Kidney (tissue), 14 donors: Measurements from ENCODE around the gene SERPINA3. TPM values are rescaled to one million over a fixed set of nuclear protein-coding genes. Genes with fewer than 3 reads are reported as not detected.
"Not testable (repeated sequence)": the region's sequence is repeated elsewhere in the genome, so short reads cannot be mapped to it uniquely, and the experiment has no call there.

Experiments
- DNase-seq, 5 donors: peaks; one replicate each; pipeline ENCODE4 v3.0.0-alpha.2; 2013 to 2020
- FAIRE-seq: peaks from 2 replicates; lab custom pipeline; 2012; peaks lifted over from hg19 to GRCh38; lab: Jason Lieb, UNC
- H3K27ac ChIP-seq, 2 donors: one replicate each; pipeline ENCODE4 v1.7.0; 2013; ENCODE audit warnings: low read depth in 2 of 2, low read length in 2 of 2, inconsistent platforms in 1 of 2
- H3K27me3 ChIP-seq: one replicate; pipeline ENCODE4 v1.7.1; 2013; ENCODE audit warnings: low read length, inconsistent platforms; ENCODE audit not compliant: control insufficient read depth, insufficient read depth
- H3K36me3 ChIP-seq, 3 donors: one replicate each; pipeline versions ENCODE4 v1.7.0 to v1.7.1; 2013; ENCODE audit warnings: low read length in 3 of 3, control low read depth in 1 of 3, inconsistent platforms in 1 of 3; ENCODE audit not compliant: insufficient read depth in 3 of 3, control insufficient read depth in 2 of 3
- H3K4me1 ChIP-seq, 3 donors: one replicate each; pipeline versions ENCODE4 v1.7.0 to v1.7.1; 2013; ENCODE audit warnings: low read length in 3 of 3, inconsistent platforms in 1 of 3, low read depth in 1 of 3; ENCODE audit not compliant: control insufficient read depth in 2 of 3, insufficient read depth in 2 of 3
- H3K4me3 ChIP-seq, 3 donors: one replicate each; pipeline versions ENCODE4 v1.7.0 to v1.8.1; 2013; ENCODE audit warnings: low read length in 3 of 3, control low read depth in 1 of 3, inconsistent platforms in 1 of 3
- H3K9ac ChIP-seq, 3 donors: one replicate each; pipeline versions ENCODE4 v1.7.0 to v1.7.1; 2013; ENCODE audit warnings: low read length in 3 of 3, control low read depth in 1 of 3, inconsistent platforms in 1 of 3
- H3K9me3 ChIP-seq, 3 donors: one replicate each; pipeline versions ENCODE4 v1.7.0 to v1.7.1; 2013; ENCODE audit warnings: low read length in 3 of 3, control low read depth in 1 of 3, inconsistent platforms in 1 of 3; ENCODE audit not compliant: control insufficient read depth in 2 of 3, insufficient read depth in 1 of 3
- intact Hi-C: fragments of 100-400 bp; cut with DNase I; formaldehyde crosslinking; loops from one replicate; pipeline ENCODE4 v1.11.1; 2022
- polyA plus RNA-seq: library from polyadenylated mRNA; stranded (reverse); fragments of 350-450 nt; fragmentation: Illumina TruSeq; extraction: RNeasy Lipid Tissue Mini Kit (QIAGEN cat#74804); gene quantifications from one replicate; pipeline ENCODE4 v1.2.3, GENCODE V29; 2014; ENCODE audit warnings: low read depth, low replicate concordance; ENCODE audit not compliant: insufficient read depth
- total RNA-seq: library from RNA; stranded (reverse); fragmentation: NEBNext Ultra II Directional; extraction: Animal tissue kit (Norgen Biotek cat#: 25700); gene quantifications from one replicate; pipeline ENCODE4 v1.2.1, GENCODE V29; 2021
- TF ChIP-seq, protein P1 (sequence below): IDR thresholded peaks from 3 replicates; pipeline ENCODE4 v1.5.1; 2012; ENCODE audit warnings: mild to moderate bottlenecking, moderate library complexity, borderline replicate concordance; ENCODE audit not compliant: insufficient read depth; ENCODE audit errors: extremely low read depth
- donor health status: control.
- donor health status: control.
- donor health status: control.
- donor health status: control.
- donor health status: control.
- donor health status: DM: yes; HTN: yes; CAD: no.
- donor health status: Normal renal cell carcinoma (clear cell type).

Gene SERPINA3
- total and polyA plus RNA-seq, 2 donors from 2014 or later, result 786 to 1,762 TPM

DNA sequence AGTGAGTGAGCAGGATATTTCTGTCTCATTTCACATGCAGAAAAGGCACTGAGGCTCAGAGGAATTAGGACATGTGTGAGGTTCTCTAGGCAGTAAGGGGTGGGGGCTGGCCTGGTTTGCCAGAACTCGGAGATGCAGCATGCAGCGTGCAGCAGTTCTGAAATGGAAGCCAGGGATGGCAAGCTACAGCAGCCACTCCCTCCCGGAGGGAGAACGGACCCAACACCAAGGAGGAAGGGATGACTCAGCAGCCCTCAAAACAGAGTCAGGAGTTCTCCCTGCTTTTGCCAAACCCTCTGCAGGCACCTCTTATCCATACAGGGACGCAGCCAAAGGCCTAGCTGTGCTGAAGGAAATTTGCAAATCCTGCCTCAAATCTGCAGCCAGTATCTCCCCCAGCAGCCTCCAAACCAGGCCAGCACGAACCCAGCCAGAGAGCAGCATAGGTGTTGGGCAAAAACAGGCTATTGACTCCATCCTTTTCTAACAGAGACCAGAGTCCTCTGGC lies 10.3 kb upstream of the SERPINA3 start:
- DNase-seq, result no peak
- no peaks in the 10 kb centered on the region for H3K9me3 ChIP-seq
- no peak for FAIRE-seq
- intact Hi-C loops, result no loop called here
- H3K36me3 ChIP-seq, result no peaks in the 10 kb centered on the region
- TF ChIP-seq, protein P1, sequence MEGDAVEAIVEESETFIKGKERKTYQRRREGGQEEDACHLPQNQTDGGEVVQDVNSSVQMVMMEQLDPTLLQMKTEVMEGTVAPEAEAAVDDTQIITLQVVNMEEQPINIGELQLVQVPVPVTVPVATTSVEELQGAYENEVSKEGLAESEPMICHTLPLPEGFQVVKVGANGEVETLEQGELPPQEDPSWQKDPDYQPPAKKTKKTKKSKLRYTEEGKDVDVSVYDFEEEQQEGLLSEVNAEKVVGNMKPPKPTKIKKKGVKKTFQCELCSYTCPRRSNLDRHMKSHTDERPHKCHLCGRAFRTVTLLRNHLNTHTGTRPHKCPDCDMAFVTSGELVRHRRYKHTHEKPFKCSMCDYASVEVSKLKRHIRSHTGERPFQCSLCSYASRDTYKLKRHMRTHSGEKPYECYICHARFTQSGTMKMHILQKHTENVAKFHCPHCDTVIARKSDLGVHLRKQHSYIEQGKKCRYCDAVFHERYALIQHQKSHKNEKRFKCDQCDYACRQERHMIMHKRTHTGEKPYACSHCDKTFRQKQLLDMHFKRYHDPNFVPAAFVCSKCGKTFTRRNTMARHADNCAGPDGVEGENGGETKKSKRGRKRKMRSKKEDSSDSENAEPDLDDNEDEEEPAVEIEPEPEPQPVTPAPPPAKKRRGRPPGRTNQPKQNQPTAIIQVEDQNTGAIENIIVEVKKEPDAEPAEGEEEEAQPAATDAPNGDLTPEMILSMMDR, result no peak
- no peak overlapping the region for H3K9ac ChIP-seq
- H3K27ac ChIP-seq, result no peak overlapping the region
- no peak overlapping the region for H3K4me3 ChIP-seq
- peaks cover 0 to 21% (median 9%) of the 10 kb centered on the region in 3 donors for H3K4me1 ChIP-seq
- no peaks in the 10 kb centered on the region for H3K27me3 ChIP-seq

DNA sequence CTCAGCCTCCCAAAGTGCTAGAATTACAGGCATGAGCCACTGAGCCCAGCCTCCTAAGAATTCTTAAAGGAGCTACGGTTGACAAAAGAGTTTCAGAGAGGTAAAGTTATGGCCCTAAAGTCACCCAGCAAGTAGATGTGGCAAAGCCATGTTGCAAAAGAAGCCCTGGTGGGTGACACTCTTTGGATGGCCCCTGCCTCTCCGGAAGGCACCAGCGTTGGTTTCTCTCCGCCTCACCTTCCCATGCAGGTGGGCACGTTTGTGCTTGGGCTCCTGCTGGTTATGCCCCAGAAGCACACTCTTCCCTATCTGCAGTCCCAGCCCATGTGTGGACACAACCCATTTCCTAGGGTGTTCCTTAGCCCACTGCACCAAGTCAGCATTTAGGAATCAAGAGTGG lies 9.5 kb upstream of the SERPINA3 start:
- Histone ChIP-seq H3K27ac (no peak overlapping the region), H3K9me3 (no peaks in the 10 kb centered on the region), H3K36me3 (no peaks in the 10 kb centered on the region), H3K4me1 (peaks cover 0 to 20% (median 9%) of the 10 kb centered on the region in 3 donors), H3K27me3 (no peaks in the 10 kb centered on the region), H3K4me3 (no peak overlapping the region), H3K9ac (no peak overlapping the region)
- DNase-seq (no peak), FAIRE-seq (no peak)
- intact Hi-C loops, result no loop called here
- TF ChIP-seq, protein P1, result no peak

DNA sequence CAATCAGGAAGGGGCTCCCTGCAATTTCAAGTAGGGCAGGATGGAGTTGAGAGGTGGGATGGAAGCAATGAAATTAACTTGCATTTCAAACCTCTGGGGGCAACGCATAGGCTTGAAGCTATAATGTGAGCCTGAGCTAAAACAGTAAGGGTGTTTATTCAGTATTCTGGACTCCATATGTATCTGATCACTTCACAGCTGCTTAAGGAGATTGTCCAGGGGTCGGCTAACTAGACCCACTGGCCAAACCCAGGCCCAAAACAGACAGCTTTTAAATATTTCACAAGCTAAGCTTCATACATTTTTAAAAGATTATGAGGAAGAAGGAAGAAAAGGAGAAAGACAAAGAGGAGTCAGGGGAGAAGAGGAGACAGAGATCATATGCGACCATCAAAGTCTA lies 6.8 kb upstream of the SERPINA3 start:
- TF ChIP-seq, protein P1, result no peak
- H3K4me3 ChIP-seq, result no peak overlapping the region
- H3K27me3 ChIP-seq, result no peaks in the 10 kb centered on the region
- no peaks in the 10 kb centered on the region for H3K36me3 ChIP-seq
- FAIRE-seq, result no peak
- no peaks in the 10 kb centered on the region for H3K9me3 ChIP-seq
- no peak overlapping the region for H3K9ac ChIP-seq
- H3K27ac ChIP-seq, result no peak overlapping the region
- DNase-seq, result peak in 1 of 5 donors; percentile 8
- H3K4me1 ChIP-seq, result peaks cover 0 to 7% (median 0%) of the 10 kb centered on the region in 3 donors
- intact Hi-C loops, result no loop called here

DNA sequence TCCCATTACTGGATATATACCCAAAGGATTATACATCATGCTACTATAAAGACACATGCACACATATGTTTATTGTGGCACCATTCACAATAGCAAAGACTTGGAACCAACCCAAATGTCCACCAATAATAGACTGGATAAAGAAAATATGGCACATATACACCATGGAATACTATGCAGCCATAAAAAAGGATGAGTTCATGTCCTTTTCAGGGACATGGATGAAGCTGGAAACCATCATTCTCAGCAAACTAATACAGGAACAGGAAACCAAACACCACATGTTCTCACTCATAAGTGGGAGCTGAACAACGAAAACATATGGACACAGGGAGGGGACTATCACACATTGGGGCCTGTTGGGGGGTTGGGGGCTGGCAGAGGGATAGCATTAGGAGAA lies 3.2 kb upstream of the SERPINA3 start:
- FAIRE-seq, H3K36me3 ChIP-seq, DNase-seq, H3K4me1 ChIP-seq, H3K9ac ChIP-seq, H3K27ac ChIP-seq, intact Hi-C loops, H3K9me3 ChIP-seq, H3K4me3 ChIP-seq, H3K27me3 ChIP-seq: not testable (repeated sequence)
